OCI-LY1 (cell line): Measurements from ENCODE around the gene PYGO2.

Experiments used
- CTCF ChIP-seq: fragments of 200-600 bp; sonication (generic), shearing (Covaris generic); IDR thresholded peaks from 2 replicates; pipeline ENCODE4 v1.5.1; 2017; ENCODE audit warnings: mild to moderate bottlenecking, antibody characterized with exemption, low read length, moderate library complexity, mixed read lengths
- EZH2 ChIP-seq: fragments of 200-600 bp; sonication (generic), shearing (Covaris generic); IDR thresholded peaks from 2 replicates; pipeline ENCODE4 v1.8.0; 2017; ENCODE audit warnings: borderline replicate concordance, mixed run types, mild to moderate bottlenecking, antibody characterized with exemption, low read length, moderate library complexity, mixed read lengths

- TF ChIP-seq CTCF (no peak), EZH2 (no peak)
Observed at GRCh38 chr1:155011004-155011416, 49.4 kb upstream of the PYGO2 start.
